WTC11 (cell line): ENCODE data around the gene KIAA0232. TPM values are rescaled to one million over a fixed set of nuclear protein-coding genes. Genes with fewer than 3 reads are reported as not detected.
A peak's percentile ranks its signal among the peaks of the same experiment; 100 is the strongest.

ENCODE experiments used
- ATAC-seq: fragments of 200-7000 bp; cut with Tn5 transposase; 2 replicates; pipeline ENCODE4 v1.10.0; 2021; ENCODE audit warnings: mild to moderate bottlenecking, moderate library complexity
- CTCF ChIA-PET: fragments of 300-600 bp; sonication (Branson Sonifier 250); formaldehyde crosslinking; loops from one replicate; lab custom pipeline; 2021; ENCODE audit warnings: antibody characterized with exemption; lab: Charles Lee
- POLR2A ChIA-PET: fragments of 350-600 bp; sonication (Branson Sonifier 250); formaldehyde crosslinking; loops from one replicate; lab custom pipeline; 2021; ENCODE audit warnings: antibody characterized with exemption; lab: Charles Lee
- DNase-seq: peaks from one replicate; pipeline ENCODE4 v3.0.0; 2021; ENCODE audit warnings: low spot score
- H3K27ac Mint-ChIP-seq: 2 replicates; pipeline ENCODE4 v1.8.0; 2021; ENCODE audit warnings: mixed read lengths
- H3K27me3 Mint-ChIP-seq: 2 replicates; pipeline ENCODE4 v1.8.0; 2021; ENCODE audit warnings: low read depth, mild to moderate bottlenecking, moderate library complexity, mixed read lengths
- H3K36me3 Mint-ChIP-seq: 2 replicates; pipeline ENCODE4 v1.8.0; 2021; ENCODE audit warnings: mixed read lengths
- H3K4me1 Mint-ChIP-seq: 2 replicates; pipeline ENCODE4 v1.8.0; 2022; ENCODE audit warnings: mixed read lengths
- H3K4me3 Mint-ChIP-seq: 2 replicates; pipeline ENCODE4 v1.8.0; 2021; ENCODE audit warnings: mild to moderate bottlenecking, moderate library complexity, mixed read lengths
- H3K9me3 Mint-ChIP-seq: 2 replicates; pipeline ENCODE4 v1.8.0; 2021; ENCODE audit warnings: mixed read lengths
- CDX4 ChIP-seq: fragments of 250-450 bp; sonication (Bioruptor Pico); IDR thresholded peaks from 2 replicates; pipeline ENCODE4 v1.9.0; 2021; ENCODE audit warnings: moderate library complexity, mild to moderate bottlenecking, inconsistent platforms, borderline replicate concordance
- E2F4 ChIP-seq: sonication (generic); formaldehyde crosslinking; IDR thresholded peaks from 2 replicates; pipeline ENCODE4 v1.8.1; 2022; ENCODE audit warnings: low read depth, mild to moderate bottlenecking, moderate library complexity, missing genetic modification reagents, borderline replicate concordance
- ELF4 ChIP-seq: sonication (generic); formaldehyde crosslinking; IDR thresholded peaks from 2 replicates; pipeline ENCODE4 v1.8.1; 2022; ENCODE audit warnings: low read depth, mild to moderate bottlenecking, moderate library complexity, missing genetic modification reagents
- ETV6 ChIP-seq: sonication (generic); formaldehyde crosslinking; IDR thresholded peaks from 2 replicates; pipeline ENCODE4 v1.8.1; 2022; ENCODE audit warnings: mild to moderate bottlenecking, missing genetic modification reagents
- FOXK1 ChIP-seq: sonication (generic); formaldehyde crosslinking; IDR thresholded peaks from 2 replicates; pipeline ENCODE4 v1.8.0; 2022; ENCODE audit warnings: mild to moderate bottlenecking, moderate library complexity, missing genetic modification reagents
- FOXP4 ChIP-seq: sonication (generic); formaldehyde crosslinking; IDR thresholded peaks from 2 replicates; pipeline ENCODE4 v1.8.0; 2022; ENCODE audit warnings: mild to moderate bottlenecking, missing genetic modification reagents
- JUN ChIP-seq: sonication (generic); formaldehyde crosslinking; IDR thresholded peaks from 2 replicates; pipeline ENCODE4 v1.8.0; 2023; ENCODE audit warnings: mild to moderate bottlenecking, missing genetic modification reagents
- NFATC4 ChIP-seq: fragments of 250-450 bp; sonication (Bioruptor Pico); IDR thresholded peaks from 2 replicates; pipeline ENCODE4 v1.9.0; 2021; ENCODE audit warnings: mild to moderate bottlenecking
- NFE2L1 ChIP-seq: sonication (generic); formaldehyde crosslinking; IDR thresholded peaks from 2 replicates; pipeline ENCODE4 v1.8.1; 2023; ENCODE audit warnings: missing genetic modification reagents
- TP53 ChIP-seq: sonication (generic); formaldehyde crosslinking; IDR thresholded peaks from 2 replicates; pipeline ENCODE4 v1.8.1; 2023; ENCODE audit warnings: mild to moderate bottlenecking, missing genetic modification reagents
- ZNF121 ChIP-seq: sonication (generic); formaldehyde crosslinking; IDR thresholded peaks from 2 replicates; pipeline ENCODE4 v1.8.0; 2023; ENCODE audit warnings: missing genetic modification reagents
- ZNF232 ChIP-seq: sonication (generic); formaldehyde crosslinking; IDR thresholded peaks from 2 replicates; pipeline ENCODE4 v1.8.0; 2022; ENCODE audit warnings: mild to moderate bottlenecking, missing genetic modification reagents
- ZNF263 ChIP-seq: sonication (generic); formaldehyde crosslinking; IDR thresholded peaks from 2 replicates; pipeline ENCODE4 v1.8.1; 2022; ENCODE audit warnings: low read depth, mild to moderate bottlenecking, moderate library complexity, missing genetic modification reagents
- ZNF416 ChIP-seq: fragments of 250-450 bp; sonication (Bioruptor Pico); IDR thresholded peaks from 2 replicates; pipeline ENCODE4 v1.9.0; 2021; ENCODE audit warnings: mild to moderate bottlenecking, inconsistent platforms
- ZSCAN18 ChIP-seq: fragments of 250-450 bp; sonication (Bioruptor Pico); IDR thresholded peaks from 2 replicates; pipeline ENCODE4 v2.1.2; 2022; ENCODE audit warnings: mild to moderate bottlenecking, moderate library complexity
- total RNA-seq: library from RNA; stranded (reverse); gene quantifications from 3 replicates; pipeline ENCODE4 v1.2.3, GENCODE V29; 2021
- TF ChIP-seq, protein P1 (sequence below): fragments of 250-450 bp; sonication (Bioruptor Pico); conservative IDR thresholded peaks from 2 replicates; pipeline ENCODE4 v1.9.0; 2021; ENCODE audit warnings: mild to moderate bottlenecking
- TF ChIP-seq, protein P2 (sequence below): sonication (generic); formaldehyde crosslinking; IDR thresholded peaks from 2 replicates; pipeline ENCODE4 v1.8.1; 2023; ENCODE audit warnings: mild to moderate bottlenecking, missing genetic modification reagents, moderate library complexity
- TF ChIP-seq, protein P3 (sequence below): sonication (generic); formaldehyde crosslinking; IDR thresholded peaks from 2 replicates; pipeline ENCODE4 v1.8.1; 2023; ENCODE audit warnings: mild to moderate bottlenecking, missing genetic modification reagents, moderate library complexity

The KIAA0232 gene
- total RNA-seq, 1 experiment from 2014 or later = 23.2 TPM

DNA sequence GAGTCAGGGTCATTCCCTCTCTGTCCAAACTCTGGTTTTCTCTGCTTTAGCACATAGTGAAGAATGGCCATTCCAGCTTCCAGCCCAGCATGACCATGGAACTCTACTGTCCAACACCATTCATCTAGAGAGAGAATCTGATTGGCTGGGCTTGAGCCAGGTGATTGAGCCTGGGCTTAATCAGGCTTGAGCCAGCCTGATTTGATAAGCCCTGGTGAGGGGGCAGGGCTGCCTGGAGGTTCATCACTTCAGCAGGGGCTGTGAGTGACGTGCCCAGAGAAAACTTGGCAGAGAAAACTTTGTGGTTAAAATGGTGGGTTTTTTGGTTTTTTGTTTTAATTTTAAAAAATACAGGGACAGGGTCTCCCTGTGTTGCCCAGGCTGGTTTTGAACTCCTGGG lies 62.5 kb downstream of the KIAA0232 start (continued):
- TF ChIP-seq, protein P1, sequence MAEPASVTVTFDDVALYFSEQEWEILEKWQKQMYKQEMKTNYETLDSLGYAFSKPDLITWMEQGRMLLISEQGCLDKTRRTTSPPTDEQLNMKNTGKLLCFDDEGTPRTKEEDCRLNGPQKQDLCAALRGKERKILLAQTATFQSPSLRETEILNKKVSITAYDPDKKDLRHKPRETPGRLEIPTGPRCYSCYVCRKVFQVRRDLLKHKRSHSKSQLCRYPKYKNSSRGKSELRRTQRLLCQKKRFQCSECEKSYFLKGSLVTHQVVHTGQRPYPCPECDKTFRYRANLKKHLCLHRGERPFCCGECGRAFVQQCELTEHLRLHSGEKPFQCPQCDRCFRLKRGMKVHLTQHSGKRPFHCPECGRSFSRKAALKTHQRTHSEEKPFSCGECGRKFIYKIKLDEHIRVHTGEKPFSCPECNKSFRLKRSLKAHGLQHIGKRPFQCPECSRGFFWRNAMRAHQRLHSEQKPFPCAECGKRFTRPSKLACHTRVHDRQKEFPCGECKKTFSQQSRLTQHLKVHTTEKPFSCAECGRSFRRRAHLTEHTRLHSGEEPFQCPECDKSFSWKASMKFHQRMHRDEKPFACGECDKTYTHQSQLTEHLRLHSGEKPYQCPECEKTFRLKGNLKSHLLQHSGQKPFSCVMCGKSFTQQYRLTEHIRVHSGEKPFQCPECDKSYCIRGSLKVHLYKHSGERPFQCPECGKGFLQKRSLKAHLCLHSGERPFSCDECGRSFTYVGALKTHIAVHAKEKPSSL (CRISPR knock-in tag) = no peak
- TF ChIP-seq ELF4 (no peak), FOXK1 (CRISPR knock-in tag) (no peak), JUN (CRISPR knock-in tag) (no peak), NFATC4 (CRISPR knock-in tag) (no peak), NFE2L1 (CRISPR knock-in tag) (no peak), TP53 (CRISPR knock-in tag) (no peak), ZNF121 (CRISPR knock-in tag) (no peak), ZNF416 (CRISPR knock-in tag) (no peak), ZSCAN18 (CRISPR knock-in tag) (no peak)

DNA sequence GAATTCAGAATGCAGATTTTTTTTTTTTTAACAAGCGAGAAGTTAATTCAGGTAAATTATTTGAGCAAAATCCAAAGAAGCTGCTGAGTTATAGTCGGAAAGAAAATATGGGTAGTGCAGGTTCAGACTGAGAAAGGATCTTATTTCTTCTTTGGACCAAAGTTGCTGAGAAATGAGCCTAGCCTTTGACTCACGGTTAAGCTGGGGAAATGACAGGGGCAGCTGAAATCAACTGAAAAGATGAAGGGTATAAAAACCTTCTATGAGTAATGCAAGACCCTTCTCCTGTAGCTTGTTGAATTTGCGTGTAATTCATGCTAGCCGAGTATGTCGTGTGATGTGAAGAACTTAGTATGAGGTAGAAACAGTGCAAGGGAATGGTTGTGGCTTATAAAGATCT lies 63.0 kb downstream of the KIAA0232 start:
- H3K4me3 Mint-ChIP-seq = no peak overlapping the region
- CTCF ChIA-PET = interaction anchor here (2.0 kb wide), 1 partner anchor 28 kb away, joined by 9 read pairs; no protein-coding TSS in a partner anchor
- H3K36me3 Mint-ChIP-seq = peaks cover 21% of the 10 kb centered on the region
- H3K9me3 Mint-ChIP-seq = no peaks in the 10 kb centered on the region; the same call in 1 of the 2 replicates
- DNase-seq (no peak), ATAC-seq (no peak)
- H3K27ac Mint-ChIP-seq = 0 out of 2 replicates have a peak overlapping the region, but pooled peaks have one; percentile 14
- H3K4me1 Mint-ChIP-seq = peaks cover 50% of the 10 kb centered on the region
- POLR2A ChIA-PET = interaction anchor here (0.7 to 1.2 kb wide), 3 partner anchors 20 to 223 kb away, joined by 3 to 8 read pairs (median 3); partner anchors contain the start of gene GRPEL1
- no peaks in the 10 kb centered on the region for H3K27me3 Mint-ChIP-seq
- TF ChIP-seq CDX4 (no peak), ETV6 (CRISPR knock-in tag) (no peak), FOXP4 (no peak), ZNF263 (no peak), E2F4 (CRISPR knock-in tag) (no peak), NFE2L1 (CRISPR knock-in tag) (no peak), ZNF232 (no peak), NFATC4 (CRISPR knock-in tag) (no peak)
- TF ChIP-seq, protein P2, sequence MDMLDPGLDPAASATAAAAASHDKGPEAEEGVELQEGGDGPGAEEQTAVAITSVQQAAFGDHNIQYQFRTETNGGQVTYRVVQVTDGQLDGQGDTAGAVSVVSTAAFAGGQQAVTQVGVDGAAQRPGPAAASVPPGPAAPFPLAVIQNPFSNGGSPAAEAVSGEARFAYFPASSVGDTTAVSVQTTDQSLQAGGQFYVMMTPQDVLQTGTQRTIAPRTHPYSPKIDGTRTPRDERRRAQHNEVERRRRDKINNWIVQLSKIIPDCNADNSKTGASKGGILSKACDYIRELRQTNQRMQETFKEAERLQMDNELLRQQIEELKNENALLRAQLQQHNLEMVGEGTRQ (CRISPR knock-in tag) = no peak
- TF ChIP-seq, protein P3, sequence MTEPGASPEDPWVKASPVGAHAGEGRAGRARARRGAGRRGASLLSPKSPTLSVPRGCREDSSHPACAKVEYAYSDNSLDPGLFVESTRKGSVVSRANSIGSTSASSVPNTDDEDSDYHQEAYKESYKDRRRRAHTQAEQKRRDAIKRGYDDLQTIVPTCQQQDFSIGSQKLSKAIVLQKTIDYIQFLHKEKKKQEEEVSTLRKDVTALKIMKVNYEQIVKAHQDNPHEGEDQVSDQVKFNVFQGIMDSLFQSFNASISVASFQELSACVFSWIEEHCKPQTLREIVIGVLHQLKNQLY (CRISPR knock-in tag) = no peak
